Prostate gland (tissue), 2 donors: Measurements from ENCODE around the gene PBRM1. TPM values are rescaled to one million over a fixed set of nuclear protein-coding genes. Genes with fewer than 3 reads are reported as not detected.

Experiments
- DNase-seq: peaks from one replicate; pipeline ENCODE4 v3.0.0-alpha.2; 2019; ENCODE audit warnings: low spot score
- H3K27ac ChIP-seq, 2 donors: fragments of 200-600 bp; sonication (generic); 2 replicates each; pipeline ENCODE4 v1.5.1; 2017 to 2019
- H3K27me3 ChIP-seq: fragments of 200-600 bp; sonication (generic); replicated peaks from 2 replicates; pipeline ENCODE4 v1.5.1; 2019; ENCODE audit not compliant: insufficient read depth
- H3K36me3 ChIP-seq, 2 donors: fragments of 200-600 bp; sonication (generic); 1 replicate in 1 of 2; 2 replicates in 1 of 2; pipeline versions ENCODE4 v1.5.1 to v1.8.1; 2017 to 2019
- H3K4me1 ChIP-seq: fragments of 200-600 bp; sonication (generic); replicated peaks from 2 replicates; pipeline ENCODE4 v1.5.1; 2019
- H3K4me3 ChIP-seq, 2 donors: fragments of 200-600 bp; sonication (generic); 2 replicates each; pipeline ENCODE4 v1.5.1; 2017 to 2019
- H3K9me3 ChIP-seq: fragments of 200-600 bp; sonication (generic); 2 replicates; pipeline ENCODE4 v1.5.1; 2017
- CTCF ChIP-seq, 4 experiments: fragments of 200-600 bp in 2 of 4; fragments of 450-650 bp in 2 of 4; sonication (generic) in 2 of 4; IDR thresholded peaks; 1 replicate in 3 of 4; 2 replicates in 1 of 4; pipeline ENCODE4 v1.5.1; 2016 to 2019; ENCODE audit warnings: antibody characterized with exemption in 4 of 4, mild to moderate bottlenecking in 2 of 4, moderate library complexity in 2 of 4
- POLR2A ChIP-seq: fragments of 450-650 bp; IDR thresholded peaks from one replicate; pipeline ENCODE4 v1.6.1; 2016; ENCODE audit warnings: antibody characterized with exemption, mild to moderate bottlenecking
- POLR2AphosphoS5 ChIP-seq: sonication (generic); formaldehyde crosslinking; IDR thresholded peaks from one replicate; pipeline ENCODE4 v1.6.1; 2017; ENCODE audit warnings: antibody characterized with exemption
- WGBS: methylation state at CpG from one replicate; pipeline ENCODE4 v1.1.5; 2018; 5-methylcytosine and 5-hydroxymethylcytosine counted together
- intact Hi-C: fragments of 100-400 bp; cut with DNase I; formaldehyde crosslinking; loops from one replicate; pipeline ENCODE4 v1.14.2; 2022
- total RNA-seq, 2 donors: library from RNA; depleted of rRNA; stranded (reverse); fragments of >200 nt; gene quantifications; one replicate each; pipeline ENCODE4 v1.1.0, GENCODE V29; 2016

PBRM1 gene
- total RNA-seq, 2 donors from 2014 or later, result 72.5 to 77.5 TPM

- H3K36me3 ChIP-seq, result peaks cover 0 to 2% of the 10 kb centered on the region in 2 donors
- TF ChIP-seq POLR2A, result no peak
- no peak for TF ChIP-seq CTCF (IDR thresholded peaks at IDR 0.05)
- no peak for TF ChIP-seq POLR2AphosphoS5
- 73% methylated on average over 9 of the region's 9 CpGs for WGBS
- no peaks in the 10 kb centered on the region for H3K9me3 ChIP-seq
- intact Hi-C loops, result no loop called here
- H3K4me3 ChIP-seq, result no peak overlapping the region
- H3K4me1 ChIP-seq, result no peaks in the 10 kb centered on the region
- H3K27ac ChIP-seq, result no peak overlapping the region
- no peak for DNase-seq
- H3K27me3 ChIP-seq, result no peaks in the 10 kb centered on the region
Measured at GRCh38 chr3:52670621-52671521, 14.8 kb downstream of the PBRM1 start.

- peaks cover 0 to 3% of the 10 kb centered on the region in 2 donors for H3K36me3 ChIP-seq
- no peaks in the 10 kb centered on the region for H3K4me1 ChIP-seq
- TF ChIP-seq POLR2A, result no peak
- TF ChIP-seq CTCF (IDR thresholded peaks at IDR 0.05), result no peak
- TF ChIP-seq POLR2AphosphoS5, result no peak
- no peaks in the 10 kb centered on the region for H3K27me3 ChIP-seq
- H3K4me3 ChIP-seq, result no peak overlapping the region
- no peak overlapping the region for H3K27ac ChIP-seq
- no peak for DNase-seq
- 95% methylated on average over 3 of the region's 3 CpGs for WGBS
- no peaks in the 10 kb centered on the region for H3K9me3 ChIP-seq
- intact Hi-C loops, result no loop called here
Measured at GRCh38 chr3:52663098-52663497, 22.6 kb downstream of the PBRM1 start.

- intact Hi-C loops, result no loop called here
- H3K27me3 ChIP-seq, result no peaks in the 10 kb centered on the region
- peaks cover 4 to 7% of the 10 kb centered on the region in 2 donors for H3K36me3 ChIP-seq
Measured at GRCh38 chr3:52660046-52660445, 25.7 kb downstream of the PBRM1 start.

GRCh38 chr3:52655895-52656294, 29.8 kb downstream of the PBRM1 start:
- TF ChIP-seq POLR2AphosphoS5, result no peak
- no peak for TF ChIP-seq CTCF (IDR thresholded peaks at IDR 0.05)
- TF ChIP-seq POLR2A, result no peak
- Histone ChIP-seq H3K4me1 (no peaks in the 10 kb centered on the region), H3K4me3 (no peak overlapping the region), H3K27me3 (no peaks in the 10 kb centered on the region), H3K36me3 (peaks cover 4 to 9% of the 10 kb centered on the region in 2 donors), H3K27ac (no peak overlapping the region), H3K9me3 (no peaks in the 10 kb centered on the region)
- WGBS, result 89% methylated on average over 3 of the region's 3 CpGs
- DNase-seq, result no peak
- intact Hi-C loops, result no loop called here

More at GRCh38 chr3:52660046-52660445, 25.7 kb downstream of the PBRM1 start:
- DNase-seq, result no peak
- TF ChIP-seq POLR2AphosphoS5 (no peak), CTCF (IDR thresholded peaks at IDR 0.05) (no peak), POLR2A (no peak)
- H3K27ac ChIP-seq, result no peak overlapping the region
- H3K4me3 ChIP-seq, result no peak overlapping the region
- H3K4me1 ChIP-seq, result no peaks in the 10 kb centered on the region
- 93% methylated on average over 3 of the region's 3 CpGs for WGBS
- H3K9me3 ChIP-seq, result no peaks in the 10 kb centered on the region

- no peaks in the 10 kb centered on the region for H3K9me3 ChIP-seq
- no peak for DNase-seq
- H3K27me3 ChIP-seq, result no peaks in the 10 kb centered on the region
- H3K4me1 ChIP-seq, result no peaks in the 10 kb centered on the region
- H3K4me3 ChIP-seq, result no peak overlapping the region
- H3K27ac ChIP-seq, result no peak overlapping the region
- TF ChIP-seq POLR2A, result no peak
- TF ChIP-seq POLR2AphosphoS5, result no peak
- no peak for TF ChIP-seq CTCF (IDR thresholded peaks at IDR 0.05)
- peaks cover 0 to 6% of the 10 kb centered on the region in 2 donors for H3K36me3 ChIP-seq
- intact Hi-C loops, result no loop called here
Measured at GRCh38 chr3:52651592-52651991, 34.1 kb downstream of the PBRM1 start.
